HG02981 (cell line): Measurements from ENCODE around the gene POC1B.
A peak's percentile ranks its signal among the peaks of the same experiment; 100 is the strongest.

Source experiments
- ATAC-seq: cut with Tn5 transposase; IDR thresholded peaks from one replicate; pipeline ENCODE4 v1.9.1; 2021; ENCODE audit warnings: mild to moderate bottlenecking, moderate library complexity; ENCODE audit not compliant: unreplicated experiment

Gene POC1B

DNA sequence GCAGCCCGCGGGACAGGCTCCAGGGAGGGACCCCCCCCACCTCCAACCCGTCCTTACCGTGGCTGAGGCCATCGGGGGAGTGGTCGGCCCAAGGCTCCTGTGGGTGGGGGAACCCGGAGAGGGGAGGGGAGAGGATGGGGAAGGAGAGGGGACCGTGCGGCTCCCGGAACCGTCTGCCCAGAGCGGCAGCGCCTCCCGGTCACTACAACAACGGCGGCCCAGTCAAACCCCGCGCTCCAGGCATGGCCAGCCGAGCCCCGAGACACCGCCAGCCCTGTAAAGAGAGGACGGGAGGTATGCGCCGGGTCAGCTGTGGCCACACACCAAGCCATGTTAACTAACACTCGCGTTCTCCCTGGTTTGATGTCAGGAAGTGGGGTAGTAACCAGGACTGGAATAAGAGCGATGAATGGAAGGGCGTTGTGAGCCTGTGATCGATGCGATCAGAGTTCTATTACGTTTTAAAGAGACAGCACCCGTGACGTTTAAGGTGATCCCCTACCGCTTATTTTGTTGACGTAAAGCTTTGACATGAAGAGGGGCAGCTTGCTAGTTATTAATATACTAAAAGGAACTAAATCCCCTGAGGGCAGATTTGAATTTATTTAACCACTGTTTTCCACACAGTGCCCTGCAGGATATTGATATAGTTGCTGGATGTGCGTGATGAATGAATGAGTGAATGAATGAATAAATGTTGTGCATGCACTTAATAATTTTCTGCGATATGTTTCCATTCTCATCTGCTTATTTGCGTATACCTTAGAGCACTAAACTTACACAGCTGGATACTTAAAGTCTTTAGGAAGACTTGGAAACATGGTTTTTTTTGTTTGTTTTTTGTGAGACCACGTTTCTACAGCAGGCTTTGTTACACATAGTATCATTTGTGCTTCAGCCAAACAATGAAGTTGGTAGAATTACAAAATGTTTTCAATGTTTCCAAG is at the start of gene POC1B:
POC1B (minus strand) TSS at position 224 of the 947 bp plus-strand sequence; CDS start at position 72, 152 bp downstream.
- ATAC-seq, result peak; percentile 56

DNA sequence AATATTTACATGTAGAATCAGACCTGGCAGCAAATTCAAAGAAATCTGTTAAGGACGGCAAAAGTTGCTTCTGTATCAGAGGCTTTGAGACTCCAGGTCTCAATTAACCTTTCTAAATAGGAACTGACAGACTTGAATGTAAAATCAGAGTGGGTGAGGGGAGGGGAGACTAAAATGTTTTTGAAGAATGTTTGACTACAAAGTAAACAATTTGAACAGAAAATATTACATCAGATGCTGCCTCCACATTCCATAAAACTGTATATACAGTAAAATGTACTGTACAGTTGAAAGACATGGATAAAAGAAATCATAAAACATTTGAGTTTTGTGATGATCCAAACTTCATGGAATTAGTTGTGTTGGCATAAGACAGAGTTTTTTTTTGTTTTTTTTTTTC is 49.5 kb upstream of the POC1B start:
- ATAC-seq, result no peak

DNA sequence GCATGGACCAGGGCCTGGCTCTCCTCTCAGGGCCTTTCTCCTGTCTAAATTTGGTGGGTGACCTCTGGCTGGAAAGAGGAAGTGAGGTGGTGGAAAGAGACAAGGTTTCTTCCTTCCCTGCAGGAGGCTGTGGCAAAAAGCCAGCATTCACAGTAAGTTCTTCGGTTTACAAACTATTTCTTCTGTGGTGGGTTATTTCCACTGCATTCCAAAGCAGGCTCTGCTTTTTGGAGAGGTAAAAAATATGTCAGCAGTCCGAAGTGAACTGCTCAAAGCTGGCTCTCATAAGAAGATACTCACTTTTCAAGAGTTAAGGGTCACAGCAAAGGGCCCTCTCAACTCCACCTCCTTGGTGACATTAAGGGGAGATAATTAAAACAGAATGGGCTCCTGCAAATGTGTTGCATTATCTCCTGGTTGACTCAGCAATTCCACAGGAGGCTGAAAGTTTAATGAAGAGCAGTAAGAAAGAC is 48.9 kb upstream of the POC1B start:
- no peak for ATAC-seq

DNA sequence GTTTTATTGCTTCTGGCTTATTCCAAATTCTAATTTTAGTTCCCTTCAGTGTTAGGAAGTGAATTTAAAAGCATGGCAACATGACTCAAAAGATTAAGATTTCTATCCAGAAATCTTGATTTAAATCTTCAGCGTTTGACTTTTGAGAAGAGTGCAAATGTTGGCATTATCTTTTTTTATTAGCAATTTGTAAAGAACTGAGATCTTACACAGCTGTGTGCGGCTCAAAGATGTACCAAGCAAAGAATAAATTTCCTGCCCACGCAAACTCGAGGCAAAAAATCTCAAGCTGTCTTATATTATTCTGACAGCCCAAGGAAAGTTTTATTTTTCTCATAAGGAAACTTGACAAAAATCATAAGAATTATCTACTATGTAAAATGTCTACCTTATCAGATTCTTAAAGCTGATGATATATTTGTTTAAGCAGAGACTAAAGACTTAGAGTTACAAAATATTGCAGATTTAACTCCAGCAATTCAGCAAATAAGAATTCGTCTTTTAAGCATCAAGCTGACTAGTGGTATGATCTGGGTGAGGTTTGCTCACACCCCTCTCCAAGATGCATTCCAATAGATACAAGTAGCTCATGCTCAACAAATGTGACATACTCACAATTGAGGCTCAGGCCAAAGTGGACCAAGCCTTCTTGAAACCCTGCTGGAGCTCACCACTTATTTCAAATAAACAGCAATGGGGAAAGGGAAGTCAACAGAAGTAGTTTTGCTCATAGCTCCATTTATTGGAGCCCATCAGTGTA is 47.4 kb upstream of the POC1B start:
- ATAC-seq, result no peak

DNA sequence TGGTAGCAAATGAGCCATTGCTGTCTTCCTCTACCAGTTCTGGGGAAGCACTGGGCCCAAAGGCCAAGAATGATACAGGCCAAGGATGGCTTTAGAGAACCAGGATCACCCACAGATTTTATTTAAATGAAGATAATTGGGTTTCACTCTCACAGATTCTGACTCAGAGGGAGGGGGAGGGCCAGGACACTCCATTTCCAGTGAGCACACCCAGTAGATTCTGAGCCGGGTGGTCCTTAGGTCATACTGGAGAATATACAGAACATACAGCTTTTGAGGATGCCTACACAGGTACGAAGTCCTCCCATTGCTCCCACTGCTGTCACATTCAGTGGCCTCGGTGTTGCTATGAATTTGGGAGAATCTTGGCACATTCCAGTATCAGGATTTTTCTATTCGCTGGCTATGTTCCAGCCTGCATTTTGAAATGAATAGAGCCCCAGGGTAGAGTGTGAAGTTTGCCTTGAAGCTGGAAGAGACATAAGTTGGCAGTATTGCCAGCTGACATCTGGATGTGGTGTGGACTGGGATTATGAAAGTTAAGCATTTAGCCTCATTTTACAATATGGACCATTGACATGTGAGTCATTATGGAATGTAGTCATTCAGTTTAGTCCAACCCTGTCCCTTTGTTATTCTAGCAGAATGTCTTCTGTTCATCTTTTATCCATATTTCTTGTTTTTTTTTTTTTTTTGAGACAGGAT is 45.8 kb upstream of the POC1B start:
- no peak for ATAC-seq

DNA sequence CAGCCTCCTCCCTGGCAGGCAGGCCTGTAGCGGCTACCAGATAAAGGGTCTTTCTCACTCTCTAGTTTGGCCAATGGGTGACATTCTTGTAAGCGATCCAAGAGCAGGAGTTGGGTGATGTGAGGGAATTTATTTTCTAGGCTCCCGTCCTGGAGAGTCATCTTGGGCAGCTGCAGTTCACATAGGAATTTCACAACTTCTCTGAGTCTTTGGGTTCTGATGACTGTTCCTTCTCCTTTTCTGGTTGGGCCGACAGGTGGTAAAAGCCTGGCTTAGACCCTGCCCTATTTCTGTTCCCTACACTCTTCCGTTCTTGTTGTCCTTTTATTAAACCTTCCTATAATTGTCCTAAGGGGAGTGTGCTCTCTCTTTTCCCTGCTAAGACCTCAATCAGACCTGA is 42.6 kb upstream of the POC1B start:
- no peak for ATAC-seq

- ATAC-seq, result no peak
These were observed 41.9 kb upstream of the POC1B start for GRCh38 chr12:89567691-89568239.

DNA sequence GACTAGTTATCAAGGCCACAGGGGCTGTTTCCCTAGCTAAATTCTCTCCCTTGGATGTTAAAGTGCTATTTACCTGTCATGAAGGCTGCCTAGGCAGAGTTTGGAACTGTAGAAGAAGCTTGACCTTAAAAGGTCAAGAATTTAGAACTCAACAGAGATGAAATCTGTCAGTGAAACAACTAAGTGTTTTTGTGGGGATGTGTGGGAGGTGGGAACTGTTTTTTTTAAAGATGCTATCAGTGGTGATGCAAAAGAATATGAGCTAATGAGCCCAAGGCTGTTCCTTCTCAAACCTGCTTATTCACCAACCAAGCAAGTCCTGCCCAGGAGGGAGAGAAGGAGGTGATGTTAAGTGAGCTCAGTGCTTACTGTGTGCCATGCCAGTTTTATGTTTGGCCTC is 40.8 kb upstream of the POC1B start:
- ATAC-seq, result no peak

- ATAC-seq, result no peak
These were observed 39.2 kb upstream of the POC1B start for GRCh38 chr12:89565002-89565401.

- no peak for ATAC-seq
These were observed 33.9 kb upstream of the POC1B start for GRCh38 chr12:89559753-89560152.

GRCh38 chr12:89556976-89557375 is 31.1 kb upstream of the POC1B start:
- ATAC-seq, result no peak

DNA sequence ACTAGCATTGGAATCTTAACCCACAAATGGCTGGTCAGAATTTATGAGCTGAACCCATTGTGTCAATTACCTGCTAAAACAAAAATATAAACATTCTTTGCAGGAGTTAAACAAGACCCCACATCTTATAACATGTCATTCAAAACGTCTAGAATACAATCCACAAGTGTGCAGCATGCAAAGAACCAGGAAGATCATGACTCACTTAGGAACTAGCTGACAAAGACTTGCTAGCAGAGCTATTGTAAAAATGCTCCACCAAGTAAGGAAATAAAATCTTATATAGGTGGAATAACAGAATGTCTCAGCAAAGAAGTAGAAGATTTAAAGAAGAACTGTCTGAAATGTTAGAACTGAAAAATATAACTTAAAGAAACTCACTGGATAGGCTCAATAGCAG is 26.5 kb upstream of the POC1B start:
- no peak for ATAC-seq

DNA sequence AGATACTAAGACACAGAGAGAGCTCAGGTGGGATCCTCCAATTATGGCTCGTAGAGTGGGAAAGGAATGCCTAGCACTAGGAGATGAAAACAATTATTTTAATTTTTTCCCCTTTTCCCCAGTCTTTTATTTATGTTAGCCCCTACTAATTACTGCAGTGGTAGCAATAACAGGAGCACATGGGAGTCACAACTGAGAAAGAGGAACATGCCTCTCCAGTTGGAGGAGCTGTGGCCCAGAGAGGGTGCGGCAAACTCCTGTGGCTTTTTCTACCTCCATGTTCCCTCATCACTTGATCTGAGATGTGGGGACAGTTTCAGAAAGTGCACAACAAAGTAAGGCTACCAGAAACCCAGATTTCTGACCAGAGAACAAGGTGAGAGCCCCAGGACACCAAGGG is 25.9 kb upstream of the POC1B start:
- no peak for ATAC-seq

DNA sequence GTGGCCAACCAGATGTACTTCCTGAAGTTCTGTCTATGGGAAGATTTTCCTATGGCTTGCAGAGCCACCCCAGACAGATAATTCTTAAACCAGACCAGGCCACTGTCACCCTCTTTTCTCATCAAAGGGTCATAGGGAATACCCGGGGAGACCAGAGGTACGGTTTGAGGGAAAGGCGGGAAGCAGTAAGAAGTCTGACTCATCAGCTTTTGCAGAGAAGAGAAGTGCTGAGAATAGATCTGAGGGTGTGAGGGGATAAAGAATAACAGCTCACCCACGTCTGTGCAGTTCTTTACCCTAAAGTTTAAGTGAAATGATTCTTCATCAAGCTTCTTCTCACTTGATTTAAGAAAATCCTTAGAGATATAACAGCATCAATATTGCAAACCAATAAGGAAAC is 21.3 kb upstream of the POC1B start:
- no peak for ATAC-seq

- ATAC-seq, result no peak
These were observed 20.3 kb upstream of the POC1B start for GRCh38 chr12:89546151-89546550.

- no peak for ATAC-seq
These were observed 18.9 kb upstream of the POC1B start for GRCh38 chr12:89544681-89545184.

- ATAC-seq, result no peak
These were observed 18.2 kb upstream of the POC1B start for GRCh38 chr12:89544022-89544421.

- ATAC-seq, result peak; percentile 76
These were observed 17.2 kb upstream of the POC1B start for GRCh38 chr12:89542912-89543592.

DNA sequence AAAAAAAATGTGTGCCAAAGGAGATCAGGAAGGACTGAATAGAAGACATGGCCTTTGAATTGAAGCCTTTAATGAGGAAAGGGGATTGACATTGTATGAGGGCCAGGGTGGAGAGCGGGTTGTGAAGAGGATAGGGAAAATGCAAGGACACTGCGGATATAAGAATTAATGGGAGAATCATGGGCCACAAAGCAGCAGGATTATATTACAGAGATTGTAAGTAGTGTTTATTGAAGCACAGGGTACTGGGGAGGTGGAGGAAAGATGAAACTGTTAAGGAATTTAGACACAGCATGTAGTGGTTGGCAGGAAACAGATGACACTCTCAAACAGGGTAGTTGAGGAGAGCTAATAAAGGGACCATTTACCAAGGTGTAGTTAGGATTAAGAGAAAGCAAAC is 16.4 kb upstream of the POC1B start:
- no peak for ATAC-seq

DNA sequence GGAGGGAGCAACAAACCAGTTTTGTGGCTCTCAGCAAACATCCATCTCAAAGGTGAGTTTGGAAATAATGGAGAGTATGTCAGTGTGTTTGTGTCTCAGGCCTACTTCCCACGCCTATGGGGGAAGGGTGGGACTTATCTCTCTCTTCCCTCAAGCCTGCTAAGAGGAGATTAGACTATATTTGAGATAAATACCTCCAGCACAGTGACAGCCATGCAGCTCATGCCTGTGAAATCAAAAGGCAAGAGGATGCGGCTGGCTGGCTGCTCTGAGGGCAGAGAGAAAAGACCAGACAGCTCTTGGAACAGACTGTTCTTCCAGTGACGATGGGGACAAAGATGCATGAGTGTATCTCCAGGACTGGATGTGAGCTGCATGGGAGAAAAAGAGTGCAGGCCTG is 14.7 kb upstream of the POC1B start:
- ATAC-seq, result no peak
